H1 (cell line): ENCODE results near the gene TLE5. TPM values are rescaled to one million over a fixed set of nuclear protein-coding genes. Genes with fewer than 3 reads are reported as not detected.

Source experiments
- CTCF ChIA-PET: fragments of 300-600 bp; sonication (Branson Sonifier 250); formaldehyde crosslinking; loops from one replicate; lab custom pipeline; 2021; ENCODE audit not compliant: partially characterized antibody; lab: Charles Lee
- POLR2A ChIA-PET: fragments of 300-600 bp; sonication (Branson Sonifier 250); formaldehyde crosslinking; loops from one replicate; lab custom pipeline; 2021; ENCODE audit warnings: inconsistent platforms; ENCODE audit not compliant: partially characterized antibody; lab: Charles Lee
- DNase-seq, 2 experiments: peaks; one replicate each; pipeline versions ENCODE4 v3.0.0 to v3.0.0-alpha.2; 2010 to 2022; ENCODE audit warnings: low spot score in 2 of 2, low read depth in 1 of 2, mixed read lengths in 1 of 2
- FAIRE-seq: peaks from 2 replicates; lab custom pipeline; 2011; peaks lifted over from hg19 to GRCh38; lab: Jason Lieb, UNC
- H2AFZ ChIP-seq: 2 replicates; pipeline ENCODE4 v1.8.1; 2012; ENCODE audit warnings: low read length, inconsistent platforms
- H2AK5ac ChIP-seq: 2 replicates; pipeline ENCODE4 v1.6.1; 2013; ENCODE audit warnings: low read depth, low read length
- H2BK120ac ChIP-seq: replicated peaks from 2 replicates; pipeline ENCODE3; 2013; ENCODE audit warnings: low read depth, low read length, inconsistent platforms
- H2BK12ac ChIP-seq: 2 replicates; pipeline ENCODE4 v1.6.1; 2013; ENCODE audit warnings: low read depth, low read length
- H2BK15ac ChIP-seq: 2 replicates; pipeline ENCODE4 v1.6.1; 2013; ENCODE audit warnings: low read length
- H2BK20ac ChIP-seq: 2 replicates; pipeline ENCODE4 v1.6.1; 2013; ENCODE audit warnings: low read length
- H2BK5ac ChIP-seq: 2 replicates; pipeline ENCODE4 v1.6.1; 2013; ENCODE audit warnings: low read depth, low read length
- H3K14ac ChIP-seq: 2 replicates; pipeline ENCODE4 v1.6.1; 2013; ENCODE audit warnings: inconsistent platforms; ENCODE audit not compliant: insufficient read length
- H3K18ac ChIP-seq: 2 replicates; pipeline ENCODE4 v1.6.1; 2013; ENCODE audit warnings: low read length; ENCODE audit errors: extremely low read depth
- H3K23ac ChIP-seq: 2 replicates; pipeline ENCODE4 v1.6.1; 2013; ENCODE audit warnings: inconsistent platforms; ENCODE audit not compliant: insufficient read length
- H3K23me2 ChIP-seq: 2 replicates; pipeline ENCODE4 v1.6.1; 2013; ENCODE audit warnings: low read depth, low read length
- H3K27ac ChIP-seq: 2 replicates; pipeline ENCODE4 v1.6.1; 2011; ENCODE audit warnings: low read depth, low read length, inconsistent platforms
- H3K27me3 ChIP-seq, 4 experiments: replicated peaks in 1 of 4; 1 replicate in 1 of 4; 2 replicates in 3 of 4; pipeline versions ENCODE4 v1.6.1 to v1.8.1; 2011 to 2013; ENCODE audit warnings: low read length in 3 of 4, mild to moderate bottlenecking in 3 of 4, inconsistent platforms in 2 of 4, mixed read lengths in 2 of 4, moderate library complexity in 1 of 4; ENCODE audit not compliant: control insufficient read depth in 3 of 4, insufficient read depth in 3 of 4; ENCODE audit errors: extremely low read depth in 1 of 4
- H3K36me3 ChIP-seq, 4 experiments: 2 replicates each; pipeline versions ENCODE4 v1.6.1 to v1.8.1; 2011 to 2013; ENCODE audit warnings: mild to moderate bottlenecking in 4 of 4, low read length in 3 of 4, moderate library complexity in 2 of 4, control low read depth in 1 of 4, inconsistent platforms in 1 of 4; ENCODE audit not compliant: insufficient read depth in 4 of 4, control insufficient read depth in 2 of 4
- H3K4ac ChIP-seq: replicated peaks from 2 replicates; pipeline ENCODE3; 2013; ENCODE audit warnings: low read length, low read depth, mixed read lengths, inconsistent platforms; ENCODE audit not compliant: insufficient read length
- H3K4me1 ChIP-seq, 4 experiments: replicated peaks in 1 of 4; 1 replicate in 1 of 4; 2 replicates in 3 of 4; pipeline versions ENCODE4 v1.6.1 to v1.8.1; 2011 to 2013; ENCODE audit warnings: low read length in 3 of 4, inconsistent platforms in 2 of 4, mixed read lengths in 1 of 4; ENCODE audit not compliant: insufficient read depth in 4 of 4, control insufficient read depth in 3 of 4
- H3K4me2 ChIP-seq, 2 experiments: 2 replicates each; pipeline versions ENCODE4 v1.6.1 to v1.8.1; 2011 to 2013; ENCODE audit warnings: low read depth in 2 of 2, low read length in 2 of 2, control low read depth in 1 of 2, inconsistent platforms in 1 of 2, mild to moderate bottlenecking in 1 of 2; ENCODE audit not compliant: insufficient read depth in 1 of 2
- H3K4me3 ChIP-seq, 4 experiments: fragments of 200-600, 300-600 bp in 1 of 4; sonication (generic), shearing (Covaris generic), sonication (Bioruptor Twin) in 1 of 4; 2 replicates each; pipeline versions ENCODE4 v1.5.1 to v1.8.1; 2011 to 2016; ENCODE audit warnings: low read length in 4 of 4, low read depth in 3 of 4, control low read depth in 2 of 4, inconsistent platforms in 2 of 4, mild to moderate bottlenecking in 2 of 4, mixed read lengths in 1 of 4, moderate library complexity in 1 of 4; ENCODE audit not compliant: insufficient read depth in 2 of 4; ENCODE audit errors: extremely low read depth in 1 of 4
- H3K56ac ChIP-seq: replicated peaks from 2 replicates; pipeline ENCODE3; 2013; ENCODE audit warnings: low read depth, mild to moderate bottlenecking, mixed read lengths, low read length, inconsistent platforms; ENCODE audit not compliant: insufficient read length
- H3K79me1 ChIP-seq: 2 replicates; pipeline ENCODE4 v1.6.1; 2013; ENCODE audit warnings: low read depth, low read length, control low read depth
- H3K79me2 ChIP-seq, 2 experiments: 2 replicates each; pipeline versions ENCODE4 v1.6.1 to v1.8.1; 2012 to 2013; ENCODE audit warnings: low read length in 2 of 2, mild to moderate bottlenecking in 2 of 2, inconsistent platforms in 1 of 2; ENCODE audit not compliant: insufficient read depth in 2 of 2, control insufficient read depth in 1 of 2
- H3K9ac ChIP-seq, 4 experiments: replicated peaks in 1 of 4; 1 replicate in 1 of 4; 2 replicates in 3 of 4; pipeline versions ENCODE4 v1.6.1 to v1.8.1; 2011 to 2013; ENCODE audit warnings: low read depth in 3 of 4, low read length in 3 of 4, control low read depth in 2 of 4, mild to moderate bottlenecking in 2 of 4, moderate library complexity in 2 of 4, inconsistent platforms in 1 of 4; ENCODE audit errors: extremely low read depth in 1 of 4
- H3K9me3 ChIP-seq, 2 experiments: 2 replicates each; pipeline versions ENCODE4 v1.6.1 to v1.8.1; 2012 to 2013; ENCODE audit warnings: mild to moderate bottlenecking in 2 of 2, moderate library complexity in 2 of 2, control low read depth in 1 of 2, inconsistent platforms in 1 of 2, low read depth in 1 of 2, low read length in 1 of 2, mixed read lengths in 1 of 2; ENCODE audit not compliant: insufficient read depth in 2 of 2
- H4K20me1 ChIP-seq, 2 experiments: replicated peaks in 1 of 2; 2 replicates each; pipeline versions ENCODE3 to v1.8.1; 2011 to 2013; ENCODE audit warnings: inconsistent platforms in 2 of 2, low read length in 2 of 2, mild to moderate bottlenecking in 1 of 2; ENCODE audit not compliant: insufficient read depth in 2 of 2, control insufficient read depth in 1 of 2
- H4K5ac ChIP-seq: 2 replicates; pipeline ENCODE4 v1.6.1; 2013; ENCODE audit warnings: low read length, low read depth, mixed read lengths, inconsistent platforms; ENCODE audit not compliant: insufficient read length
- H4K8ac ChIP-seq: 2 replicates; pipeline ENCODE4 v1.8.0; 2013; ENCODE audit warnings: mild to moderate bottlenecking, moderate library complexity, low read length, inconsistent platforms; ENCODE audit not compliant: insufficient read depth; ENCODE audit errors: extremely low read depth
- H4K91ac ChIP-seq: replicated peaks from 2 replicates; pipeline ENCODE3; 2013; ENCODE audit warnings: low read length, mixed read lengths, inconsistent platforms; ENCODE audit not compliant: insufficient read length
- CBX8 ChIP-seq: fragments of 300-800, 300-1000 bp; sonication (generic); IDR thresholded peaks from 2 replicates; pipeline ENCODE4 v1.7.1; 2016; ENCODE audit warnings: low read depth, low read length, borderline replicate concordance
- CTBP2 ChIP-seq: IDR thresholded peaks from 2 replicates; pipeline ENCODE4 v1.7.0; 2011; ENCODE audit warnings: borderline replicate concordance, mild to moderate bottlenecking, moderate library complexity, mixed read lengths, low read length; ENCODE audit not compliant: insufficient read depth, insufficient read length
- JUN ChIP-seq: IDR thresholded peaks from 2 replicates; pipeline ENCODE4 v1.6.1; 2011; ENCODE audit warnings: low read depth, mild to moderate bottlenecking, improper control_type of control experiment, low read length
- JUND ChIP-seq: IDR thresholded peaks from 2 replicates; pipeline ENCODE4 v1.6.1; 2011; ENCODE audit warnings: mild to moderate bottlenecking, improper control_type of control experiment, low read length
- KDM1A ChIP-seq: fragments of 200-600, 300-600 bp; sonication (generic); IDR thresholded peaks from 2 replicates; pipeline ENCODE4 v1.7.1; 2016; ENCODE audit warnings: mild to moderate bottlenecking, low read length, borderline replicate concordance
- MAFK ChIP-seq: IDR thresholded peaks from 2 replicates; pipeline ENCODE4 v1.6.1; 2012; ENCODE audit warnings: low read depth, mild to moderate bottlenecking, improper control_type of control experiment, low read length
- NANOG ChIP-seq: IDR thresholded peaks from 2 replicates; pipeline ENCODE4 v1.6.1; 2011; ENCODE audit warnings: low read length, low read depth, mild to moderate bottlenecking, inconsistent platforms; ENCODE audit not compliant: insufficient read depth, poor library complexity, severe bottlenecking
- POLR2A ChIP-seq, 2 experiments: IDR thresholded peaks; 1 replicate in 1 of 2; 2 replicates in 1 of 2; pipeline ENCODE4 v1.6.1; 2011; ENCODE audit warnings: low read depth in 2 of 2, low read length in 2 of 2, mild to moderate bottlenecking in 2 of 2; ENCODE audit errors: control extremely low read depth in 1 of 2
- POLR2AphosphoS5 ChIP-seq: IDR thresholded peaks from 2 replicates; pipeline ENCODE4 v1.6.1; 2011; ENCODE audit warnings: low read depth, low read length
- RBBP5 ChIP-seq: IDR thresholded peaks from 2 replicates; pipeline ENCODE4 v1.7.1; 2012; ENCODE audit warnings: low read depth, mild to moderate bottlenecking, inconsistent platforms, low read length, moderate library complexity, borderline replicate concordance
- SIX5 ChIP-seq: IDR thresholded peaks from 2 replicates; pipeline ENCODE4 v1.6.1; 2011; ENCODE audit warnings: mild to moderate bottlenecking, low read depth, low read length
- SP2 ChIP-seq: IDR thresholded peaks from 2 replicates; pipeline ENCODE4 v1.6.1; 2012; ENCODE audit warnings: mild to moderate bottlenecking, low read length, inconsistent platforms
- SP4 ChIP-seq: IDR thresholded peaks from 2 replicates; pipeline ENCODE4 v1.6.1; 2012; ENCODE audit warnings: low read length, inconsistent platforms
- TAF1 ChIP-seq: IDR thresholded peaks from 2 replicates; pipeline ENCODE4 v1.6.1; 2011; ENCODE audit warnings: mild to moderate bottlenecking, low read depth, low read length
- WGBS, 2 experiments: shearing (Covaris generic) in 1 of 2; methylation state at CpG; one replicate each; pipeline versions ENCODE4 v1.1.6 to v1.1.7; 2013 to 2015; ENCODE audit warnings: low lambda C conversion rate in 2 of 2, mixed read lengths in 2 of 2, inconsistent platforms in 1 of 2, low coverage in 1 of 2, missing lambda C conversion rate in 1 of 2; ENCODE audit not compliant: insufficient replicate concordance in 2 of 2, insufficient coverage in 1 of 2, insufficient read length in 1 of 2; ENCODE audit errors: extremely low coverage in 1 of 2, missing lambda C conversion rate in 1 of 2; 5-methylcytosine and 5-hydroxymethylcytosine counted together
- polyA plus RNA-seq, 7 experiments: library from polyadenylated mRNA; depleted of rRNA in 3 of 7; stranded (reverse) in 5 of 7; unstranded in 2 of 7; fragments of >200 nt in 5 of 7; fragments of 200-250 nt in 2 of 7; gene quantifications; 1 replicate in 5 of 7; 2 replicates in 1 of 7; 4 replicates in 1 of 7; pipeline versions ENCODE4 v1.2.1 to v1.2.3, GENCODE V29; 2011 to 2013; ENCODE audit warnings: missing spikeins in 2 of 7, mixed read lengths in 2 of 7
- total RNA-seq: library from RNA; stranded (reverse); fragmentation: NEBNext Ultra II Directional; extraction: Animal tissue kit (Norgen Biotek cat#: 25700); gene quantifications from 2 replicates; pipeline ENCODE4 v1.2.1, GENCODE V29; 2021

Gene TLE5
- total and polyA plus RNA-seq, 2 of the 8 experiments (the other 6 are each of a cell fraction or from before 2014, with no cell fraction given): 187 to 285 TPM

GRCh38 chr19:3106509-3107141 is 44.3 kb upstream of the TLE5 start:
- FAIRE-seq (no peak), DNase-seq (no peak)
- H3K4me2 ChIP-seq: no peak overlapping the region
- H2AK5ac ChIP-seq: no peak overlapping the region
- peaks cover 0 to 4% (median 2%) of the 10 kb centered on the region in 4 experiments; a peak in 5 of 7 replicates for H3K4me1 ChIP-seq
- peak overlapping the region; percentile 6; the same call in 1 of the 2 replicates for H2BK12ac ChIP-seq
- peaks cover 9 to 24% of the 10 kb centered on the region in 2 experiments for H4K20me1 ChIP-seq
- H3K79me2 ChIP-seq: peaks cover 0 to 52% of the 10 kb centered on the region in 2 experiments; a peak in 3 of 4 replicates
- H3K79me1 ChIP-seq: peaks cover 8% of the 10 kb centered on the region; the same call in 1 of the 2 replicates
- H3K27me3 ChIP-seq: peaks cover 0 to 2% (median 0%) of the 10 kb centered on the region in 4 experiments; a peak in 1 of 7 replicates
- peak overlapping the region; percentile 93 for H4K91ac ChIP-seq
- 95% methylated on average over 17 of the region's 17 CpGs; no CpG with 5 or more reads in 1 of the 2 experiments for WGBS, 2 experiments
- CTCF ChIA-PET: interaction anchor here (0.6 to 20.0 kb wide), 12 partner anchors 8 to 366 kb away, joined by 3 to 339 read pairs (median 6); no protein-coding TSS in a partner anchor
- H2BK120ac ChIP-seq: no peak overlapping the region
- no peak overlapping the region for H3K14ac ChIP-seq
- no peak overlapping the region for H3K9ac ChIP-seq
- H2BK5ac ChIP-seq: no peak overlapping the region
- no peak overlapping the region for H3K23ac ChIP-seq
- no peak overlapping the region for H2BK20ac ChIP-seq
- no peak overlapping the region for H3K56ac ChIP-seq
- no peak overlapping the region for H2BK15ac ChIP-seq
- H2AFZ ChIP-seq: no peak overlapping the region
- H3K36me3 ChIP-seq: no peaks in the 10 kb centered on the region
- POLR2A ChIA-PET: interaction anchor here (1.2 kb wide), 1 partner anchor 8 kb away, joined by 3 read pairs; no protein-coding TSS in a partner anchor
- no peak overlapping the region for H4K5ac ChIP-seq
- H3K4ac ChIP-seq: peak overlapping the region; percentile 97
- H3K23me2 ChIP-seq: no peaks in the 10 kb centered on the region
- no peak overlapping the region for H3K18ac ChIP-seq
- H4K8ac ChIP-seq: no peak overlapping the region
- H3K27ac ChIP-seq: no peak overlapping the region
- no peak overlapping the region for H3K4me3 ChIP-seq
- no peaks in the 10 kb centered on the region for H3K9me3 ChIP-seq
- TF ChIP-seq SP4: no peak
- TF ChIP-seq POLR2AphosphoS5: no peak
- TF ChIP-seq JUND: no peak
- TF ChIP-seq KDM1A: no peak
- TF ChIP-seq RBBP5: no peak
- TF ChIP-seq MAFK: no peak
- TF ChIP-seq TAF1: no peak
- TF ChIP-seq POLR2A (IDR thresholded peaks at IDR 0.05; ENCODE audit: control extremely low read depth in 1 of 2, low read depth in 2 of 2, low read length in 2 of 2): no peak
- no peak for TF ChIP-seq NANOG
- TF ChIP-seq JUN: no peak
- TF ChIP-seq SIX5: no peak
- no peak for TF ChIP-seq CBX8
- no peak for TF ChIP-seq SP2
- no peak for TF ChIP-seq CTBP2
